Tongue (tissue), 2 donors: ENCODE results near the gene RNASET2. TPM values are rescaled to one million over a fixed set of nuclear protein-coding genes. Genes with fewer than 3 reads are reported as not detected.
"Not testable (repeated sequence)": the region's sequence is repeated elsewhere in the genome, so short reads cannot be mapped to it uniquely, and the experiment has no call there.

Experiments used
- DNase-seq: peaks from one replicate; pipeline ENCODE4 v3.0.0-alpha.2; 2015
- total RNA-seq: library from RNA; depleted of rRNA; stranded (reverse); fragments of >200 nt; gene quantifications from one replicate; pipeline ENCODE4 v1.2.3, GENCODE V29; 2014

The RNASET2 gene
- total RNA-seq, 1 donor from 2014 or later, result 20.7 TPM

- DNase-seq, result no peak
Observed at GRCh38 chr6:166970091-166970490, 13.7 kb upstream of the RNASET2 start.

GRCh38 chr6:166969390-166970002 lies 13.1 kb upstream of the RNASET2 start:
- no peak for DNase-seq

- no peak for DNase-seq
Observed at GRCh38 chr6:166966268-166966667, 9.9 kb upstream of the RNASET2 start.

- DNase-seq, result no peak
Observed at GRCh38 chr6:166960609-166960978, 4.2 kb upstream of the RNASET2 start.

GRCh38 chr6:166959911-166960608 lies 3.7 kb upstream of the RNASET2 start:
- DNase-seq, result no peak

- no peak for DNase-seq
Observed at GRCh38 chr6:166958926-166959861, 2.8 kb upstream of the RNASET2 start.

GRCh38 chr6:166957805-166958076 lies 1.4 kb upstream of the RNASET2 start:
- no peak for DNase-seq

GRCh38 chr6:166957087-166957804 lies 896 bp upstream of the RNASET2 start:
- peak; percentile 30 for DNase-seq

- DNase-seq, result peak; percentile 61
Observed at GRCh38 chr6:166955865-166956443, 396 bp downstream of the RNASET2 start.

GRCh38 chr6:166955121-166955864 lies 1.1 kb downstream of the RNASET2 start:
- peak; percentile 34 for DNase-seq

- no peak for DNase-seq
Observed at GRCh38 chr6:166954118-166954713, 2.1 kb downstream of the RNASET2 start.

- no peak for DNase-seq
Observed at GRCh38 chr6:166952567-166953486, 3.5 kb downstream of the RNASET2 start.

GRCh38 chr6:166952121-166952520 lies 4.2 kb downstream of the RNASET2 start:
- no peak for DNase-seq

GRCh38 chr6:166951670-166952060 lies 4.7 kb downstream of the RNASET2 start:
- no peak for DNase-seq

- peak; percentile 43 for DNase-seq
Observed at GRCh38 chr6:166950892-166951669, 5.3 kb downstream of the RNASET2 start.

- no peak for DNase-seq
Observed at GRCh38 chr6:166950443-166950821, 5.9 kb downstream of the RNASET2 start.

GRCh38 chr6:166949528-166950442 lies 6.6 kb downstream of the RNASET2 start:
- no peak for DNase-seq

GRCh38 chr6:166948724-166949123 lies 7.6 kb downstream of the RNASET2 start:
- not testable (repeated sequence) for DNase-seq
